Endothelial cell of umbilical vein (primary cell): ENCODE results near the gene HS3ST3A1. TPM values are rescaled to one million over a fixed set of nuclear protein-coding genes. Genes with fewer than 3 reads are reported as not detected.

Experiments
- BruUV-seq: library from RNA; stranded (reverse); fragments of 400-500 nt; replicated peaks from 2 replicates; lab custom pipeline; 2021; lab: Mats Ljungman, UMichigan
- CTCF ChIA-PET: fragments of 300-600, 350-600 bp; sonication (Branson Sonifier 250); formaldehyde crosslinking; loops from one replicate; lab custom pipeline; 2021; ENCODE audit warnings: antibody characterized with exemption, inconsistent platforms; lab: Charles Lee
- POLR2A ChIA-PET: fragments of 300-600, 350-600 bp; sonication (Branson Sonifier 250); formaldehyde crosslinking; loops from one replicate; lab custom pipeline; 2021; ENCODE audit warnings: antibody characterized with exemption, inconsistent platforms; lab: Charles Lee
- DNase-seq: peaks from one replicate; pipeline ENCODE4 v3.0.0-alpha.2; 2011; ENCODE audit warnings: low read depth, low spot score
- FAIRE-seq: peaks from 2 replicates; lab custom pipeline; 2011; peaks lifted over from hg19 to GRCh38; lab: Jason Lieb, UNC
- H2AFZ ChIP-seq: 2 replicates; pipeline ENCODE4 v1.6.0; 2012; ENCODE audit warnings: low read depth, low read length, control low read depth, inconsistent platforms
- H3K27ac ChIP-seq: 2 replicates; pipeline ENCODE4 v1.5.1; 2011; ENCODE audit warnings: low read depth, mild to moderate bottlenecking, control low read depth, low read length, moderate library complexity; ENCODE audit not compliant: insufficient read depth
- H3K27me3 ChIP-seq, 2 experiments: 2 replicates each; pipeline versions ENCODE4 v1.6.0 to v1.6.1; 2011; ENCODE audit warnings: low read length in 2 of 2, mixed read lengths in 1 of 2; ENCODE audit not compliant: control insufficient read depth in 2 of 2, insufficient read depth in 2 of 2
- H3K36me3 ChIP-seq, 2 experiments: 2 replicates in 1 of 2; 3 replicates in 1 of 2; pipeline ENCODE4 v1.5.1; 2011; ENCODE audit warnings: low read length in 2 of 2, mild to moderate bottlenecking in 1 of 2, moderate library complexity in 1 of 2; ENCODE audit not compliant: control insufficient read depth in 2 of 2, insufficient read depth in 2 of 2; ENCODE audit errors: extremely low read depth in 1 of 2
- H3K4me1 ChIP-seq: 3 replicates; pipeline ENCODE4 v1.5.1; 2011; ENCODE audit warnings: mild to moderate bottlenecking, low read length; ENCODE audit not compliant: control insufficient read depth, insufficient read depth; ENCODE audit errors: extremely low read depth
- H3K4me2 ChIP-seq: 2 replicates; pipeline ENCODE4 v1.6.1; 2011; ENCODE audit warnings: low read length, control low read depth, mixed read lengths; ENCODE audit not compliant: insufficient read depth
- H3K4me3 ChIP-seq, 3 experiments: fragments of 200-600 bp in 1 of 3; sonication (generic), shearing (Covaris generic) in 1 of 3; replicated peaks in 1 of 3; 2 replicates each; pipeline ENCODE4 v1.5.1; 2011 to 2016; ENCODE audit warnings: control low read depth in 3 of 3, low read length in 3 of 3, mild to moderate bottlenecking in 2 of 3, inconsistent platforms in 1 of 3, low read depth in 1 of 3, moderate library complexity in 1 of 3; ENCODE audit not compliant: insufficient read depth in 1 of 3
- H3K79me2 ChIP-seq: 2 replicates; pipeline ENCODE4 v1.6.0; 2012; ENCODE audit warnings: low read length, inconsistent platforms; ENCODE audit not compliant: control insufficient read depth, insufficient read depth
- H3K9ac ChIP-seq: replicated peaks from 2 replicates; pipeline ENCODE3; 2011; ENCODE audit warnings: low read length, control low read depth; ENCODE audit not compliant: insufficient read depth; ENCODE audit errors: extremely low read depth
- H3K9me1 ChIP-seq: replicated peaks from 3 replicates; pipeline ENCODE4 v1.6.0; 2011; ENCODE audit warnings: mild to moderate bottlenecking, low read length; ENCODE audit not compliant: control insufficient read depth, insufficient read depth; ENCODE audit errors: extremely low read depth
- H3K9me3 ChIP-seq: replicated peaks from 2 replicates; pipeline ENCODE4 v1.5.1; 2012; ENCODE audit warnings: low read length, inconsistent platforms; ENCODE audit not compliant: control insufficient read depth, insufficient read depth
- H4K20me1 ChIP-seq: replicated peaks from 2 replicates; pipeline ENCODE3; 2011; ENCODE audit warnings: mild to moderate bottlenecking, low read length; ENCODE audit not compliant: control insufficient read depth, insufficient read depth; ENCODE audit errors: extremely low read depth
- EZH2 ChIP-seq: IDR thresholded peaks from 2 replicates; pipeline ENCODE4 v1.6.1; 2012; ENCODE audit warnings: borderline replicate concordance, low read depth, mild to moderate bottlenecking, moderate library complexity, low read length, inconsistent platforms; ENCODE audit not compliant: severe bottlenecking
- FOS ChIP-seq: IDR thresholded peaks from 2 replicates; pipeline ENCODE4 v1.6.1; 2011; ENCODE audit warnings: mild to moderate bottlenecking, low read length, moderate library complexity, borderline replicate concordance; ENCODE audit not compliant: insufficient read depth
- GATA2 ChIP-seq: IDR thresholded peaks from 2 replicates; pipeline ENCODE4 v1.7.0; 2011; ENCODE audit warnings: low read depth, mild to moderate bottlenecking, moderate library complexity, mixed read lengths, low read length; ENCODE audit not compliant: insufficient read length, insufficient read depth
- JUN ChIP-seq: IDR thresholded peaks from 2 replicates; pipeline ENCODE4 v1.6.1; 2011; ENCODE audit warnings: borderline replicate concordance, low read depth; ENCODE audit not compliant: insufficient read length, insufficient read depth
- MYC ChIP-seq: IDR thresholded peaks from one replicate; pipeline ENCODE4 v1.6.1; 2011; ENCODE audit warnings: mild to moderate bottlenecking, low read depth, low read length
- POLR2A ChIP-seq: IDR thresholded peaks from 2 replicates; pipeline ENCODE4 v1.6.1; 2012; ENCODE audit warnings: low read depth, mild to moderate bottlenecking, control low read depth, low read length
- POLR2AphosphoS5 ChIP-seq: IDR thresholded peaks from 2 replicates; pipeline ENCODE4 v1.6.1; 2012; ENCODE audit warnings: low read depth, mild to moderate bottlenecking, control low read depth, low read length, moderate library complexity; ENCODE audit not compliant: insufficient read depth
- dilution Hi-C: fragments of 300-500 bp; cut with MboI; formaldehyde crosslinking; loops from one replicate; pipeline ENCODE4 v1.15.0; 2019; ENCODE audit warnings: low sequenced_read_pairs; ENCODE audit not compliant: extremely low pct_ligation_motif_present
- intact Hi-C: fragments of 100-400 bp; cut with micrococcal nuclease; formaldehyde crosslinking; loops from one replicate; pipeline ENCODE4 v1.10.0; 2022
- polyA plus RNA-seq, 4 experiments: library from polyadenylated mRNA; depleted of rRNA in 3 of 4; stranded (reverse) in 3 of 4; unstranded in 1 of 4; fragments of >200 nt; gene quantifications; 2 replicates each; pipeline versions ENCODE4 v1.2.1 to v1.2.3, GENCODE V29; 2011 to 2012; ENCODE audit warnings: missing spikeins in 1 of 4
- total RNA-seq: library from RNA; stranded (reverse); gene quantifications from 2 replicates; pipeline ENCODE4 v1.2.3, GENCODE V29; 2021
- TF ChIP-seq, protein P1 (sequence below): IDR thresholded peaks from 2 replicates; pipeline ENCODE4 v1.6.1; 2011; ENCODE audit not compliant: insufficient read depth, insufficient read length
- TF ChIP-seq, protein P2 (sequence below), 2 donors: IDR thresholded peaks; 1 replicate in 1 of 2; 2 replicates in 1 of 2; pipeline ENCODE4 v1.5.1; 2011; ENCODE audit warnings: low read length in 2 of 2, mild to moderate bottlenecking in 2 of 2, moderate library complexity in 2 of 2, control low read depth in 1 of 2, inconsistent platforms in 1 of 2, low read depth in 1 of 2; ENCODE audit not compliant: insufficient read depth in 1 of 2; ENCODE audit errors: extremely low read depth in 1 of 2

Gene HS3ST3A1
- total and polyA plus RNA-seq, 2 donors (not counting 3 experiments of a cell fraction or from before 2014, with no cell fraction given), result not detected

DNA sequence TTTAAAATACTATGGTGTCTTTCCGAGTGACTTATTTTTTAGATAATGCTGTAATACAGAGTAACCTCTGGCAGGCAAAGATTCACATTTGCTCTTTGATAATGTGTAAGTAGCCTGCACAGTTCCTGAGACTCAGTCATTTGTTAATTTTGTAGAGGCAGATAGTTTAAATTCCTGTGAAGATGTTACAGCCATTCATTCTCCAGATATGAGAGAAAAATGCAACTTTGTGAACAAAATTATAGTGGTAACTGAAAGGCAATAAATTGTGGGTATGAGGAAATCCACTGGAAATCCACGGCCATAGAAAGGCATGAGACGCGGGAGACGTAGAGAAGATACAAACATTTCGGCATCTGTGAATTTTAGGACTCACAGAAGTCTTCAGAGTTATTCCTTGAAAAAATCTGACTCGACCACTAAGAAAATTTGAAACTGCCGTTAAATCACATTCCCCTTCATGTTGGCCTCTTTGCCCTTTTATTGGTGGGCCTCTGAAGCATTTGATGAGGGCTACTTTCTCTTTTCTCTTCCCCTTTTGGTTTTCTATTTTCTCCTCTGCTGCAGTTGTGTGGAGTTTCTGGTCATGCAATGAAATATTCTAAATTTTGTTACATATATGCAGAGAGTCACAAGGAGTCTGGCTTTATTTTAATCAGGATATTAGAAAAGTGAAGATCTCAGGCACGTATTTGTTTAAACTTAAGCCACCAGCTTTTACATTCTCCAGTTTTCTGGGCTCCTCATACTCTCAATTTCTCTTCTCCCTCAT is 18.8 kb downstream of the HS3ST3A1 start:
- H3K27ac ChIP-seq, result no peak overlapping the region
- H4K20me1 ChIP-seq, result no peaks in the 10 kb centered on the region
- POLR2A ChIA-PET, result no interaction called here
- TF ChIP-seq POLR2A (no peak), MYC (no peak), JUN (no peak)
- TF ChIP-seq, protein P1, sequence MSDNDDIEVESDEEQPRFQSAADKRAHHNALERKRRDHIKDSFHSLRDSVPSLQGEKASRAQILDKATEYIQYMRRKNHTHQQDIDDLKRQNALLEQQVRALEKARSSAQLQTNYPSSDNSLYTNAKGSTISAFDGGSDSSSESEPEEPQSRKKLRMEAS, result no peak
- TF ChIP-seq, protein P2, sequence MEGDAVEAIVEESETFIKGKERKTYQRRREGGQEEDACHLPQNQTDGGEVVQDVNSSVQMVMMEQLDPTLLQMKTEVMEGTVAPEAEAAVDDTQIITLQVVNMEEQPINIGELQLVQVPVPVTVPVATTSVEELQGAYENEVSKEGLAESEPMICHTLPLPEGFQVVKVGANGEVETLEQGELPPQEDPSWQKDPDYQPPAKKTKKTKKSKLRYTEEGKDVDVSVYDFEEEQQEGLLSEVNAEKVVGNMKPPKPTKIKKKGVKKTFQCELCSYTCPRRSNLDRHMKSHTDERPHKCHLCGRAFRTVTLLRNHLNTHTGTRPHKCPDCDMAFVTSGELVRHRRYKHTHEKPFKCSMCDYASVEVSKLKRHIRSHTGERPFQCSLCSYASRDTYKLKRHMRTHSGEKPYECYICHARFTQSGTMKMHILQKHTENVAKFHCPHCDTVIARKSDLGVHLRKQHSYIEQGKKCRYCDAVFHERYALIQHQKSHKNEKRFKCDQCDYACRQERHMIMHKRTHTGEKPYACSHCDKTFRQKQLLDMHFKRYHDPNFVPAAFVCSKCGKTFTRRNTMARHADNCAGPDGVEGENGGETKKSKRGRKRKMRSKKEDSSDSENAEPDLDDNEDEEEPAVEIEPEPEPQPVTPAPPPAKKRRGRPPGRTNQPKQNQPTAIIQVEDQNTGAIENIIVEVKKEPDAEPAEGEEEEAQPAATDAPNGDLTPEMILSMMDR (IDR thresholded peaks at IDR 0.05; ENCODE audit: extremely low read depth in 1 of 2, insufficient read depth in 1 of 2, low read depth in 1 of 2, low read length in 2 of 2), result no peak
- intact Hi-C loops, result no loop called here
- DNase-seq (no peak), FAIRE-seq (no peak)
- H3K9me1 ChIP-seq, result no peaks in the 10 kb centered on the region
- no peak overlapping the region for H3K4me3 ChIP-seq
- H3K9ac ChIP-seq, result no peak overlapping the region
- BruUV-seq, result no TSS peak
- H3K36me3 ChIP-seq, result no peaks in the 10 kb centered on the region
- CTCF ChIA-PET, result no interaction called here
- no peaks in the 10 kb centered on the region for H3K4me1 ChIP-seq
- dilution Hi-C loops, result no loop called here
- peaks cover 2% of the 10 kb centered on the region for H3K9me3 ChIP-seq
- H3K4me2 ChIP-seq, result no peak overlapping the region
- no peaks in the 10 kb centered on the region for H3K27me3 ChIP-seq
- H2AFZ ChIP-seq, result no peak overlapping the region
- no peaks in the 10 kb centered on the region for H3K79me2 ChIP-seq

DNA sequence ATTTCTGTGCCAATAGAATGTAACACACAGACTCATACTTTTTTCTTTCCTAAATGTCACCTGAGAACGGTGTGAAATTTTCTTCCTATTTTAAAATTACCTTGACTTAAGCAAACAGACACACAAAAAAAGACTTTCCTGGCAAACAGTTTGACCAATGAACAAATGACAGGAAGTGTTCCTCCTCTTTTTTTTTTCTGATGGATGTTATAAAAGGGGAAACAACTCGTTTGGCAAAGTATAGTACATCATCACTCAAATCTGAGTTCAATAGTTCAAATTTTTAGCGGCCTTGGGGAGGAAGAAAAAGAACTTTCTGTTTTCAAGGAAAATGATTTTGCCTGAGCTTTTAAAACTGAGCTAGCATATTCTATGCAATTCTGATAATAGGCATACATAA is 19.8 kb downstream of the HS3ST3A1 start:
- Histone ChIP-seq H3K9me1 (no peaks in the 10 kb centered on the region), H3K79me2 (no peaks in the 10 kb centered on the region), H3K27ac (no peak overlapping the region), H3K9ac (no peak overlapping the region), H3K36me3 (no peaks in the 10 kb centered on the region), H2AFZ (no peak overlapping the region), H3K4me2 (no peak overlapping the region), H4K20me1 (no peaks in the 10 kb centered on the region), H3K27me3 (no peaks in the 10 kb centered on the region), H3K9me3 (peaks cover 2% of the 10 kb centered on the region), H3K4me1 (no peaks in the 10 kb centered on the region), H3K4me3 (no peak overlapping the region)
- dilution Hi-C loops (no loop called here), intact Hi-C loops (no loop called here)
- ChIA-PET CTCF (no interaction called here), POLR2A (no interaction called here)
- no peak for DNase-seq
- BruUV-seq, result no TSS peak
- TF ChIP-seq JUN (no peak), FOS (no peak), MYC (no peak), POLR2A (no peak), GATA2 (no peak), POLR2AphosphoS5 (no peak), EZH2 (no peak)
- TF ChIP-seq, protein P1, result no peak
- TF ChIP-seq, protein P2 (IDR thresholded peaks at IDR 0.05; ENCODE audit: extremely low read depth in 1 of 2, insufficient read depth in 1 of 2, low read depth in 1 of 2, low read length in 2 of 2), result no peak
- no peak for FAIRE-seq
